UCSD-AML1 (cell line): ENCODE data around the gene KCNAB1.
"Not testable (repeated sequence)": the region's sequence is repeated elsewhere in the genome, so short reads cannot be mapped to it uniquely, and the experiment has no call there.

Source experiments
- DNase-seq: peaks from one replicate; lab custom pipeline; 2025; ENCODE audit not compliant: unreplicated experiment; lab: John Stamatoyannopoulos, UW

Gene KCNAB1

DNA sequence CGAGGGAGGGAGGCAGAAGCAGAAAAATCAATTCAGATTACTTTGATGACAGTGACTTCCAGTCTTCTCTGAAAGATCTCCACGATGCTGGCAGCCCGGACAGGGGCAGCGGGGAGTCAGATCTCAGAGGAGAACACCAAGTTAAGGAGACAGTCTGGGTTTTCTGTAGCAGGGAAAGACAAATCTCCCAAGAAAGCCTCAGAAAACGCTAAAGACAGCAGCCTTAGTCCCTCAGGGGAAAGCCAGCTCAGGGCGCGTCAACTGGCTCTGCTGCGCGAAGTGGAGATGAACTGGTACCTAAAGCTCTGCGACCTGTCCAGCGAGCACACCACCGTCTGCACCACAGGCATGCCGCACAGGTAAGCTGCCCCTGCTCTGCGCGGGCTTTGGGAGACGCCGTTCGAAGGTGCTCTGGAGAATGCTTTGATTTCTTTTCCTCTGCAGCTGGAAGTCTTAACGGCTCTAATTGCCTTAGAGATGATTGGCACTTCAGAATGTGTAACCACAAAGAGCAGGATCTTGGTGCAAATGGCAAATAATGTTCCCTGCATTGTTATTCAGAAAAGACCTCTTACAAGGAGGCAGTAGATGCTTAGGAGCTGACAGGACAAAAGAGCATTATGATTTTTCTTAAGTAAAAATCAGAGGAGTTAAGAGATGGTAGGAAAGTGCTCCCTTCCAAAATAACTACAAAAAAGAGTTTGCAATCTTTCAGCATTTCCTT lies at the start of gene KCNAB1:
Gene KCNAB1, plus strand, starts transcription at position 51 of the 724 bp plus-strand sequence.
- DNase-seq: no peak

DNA sequence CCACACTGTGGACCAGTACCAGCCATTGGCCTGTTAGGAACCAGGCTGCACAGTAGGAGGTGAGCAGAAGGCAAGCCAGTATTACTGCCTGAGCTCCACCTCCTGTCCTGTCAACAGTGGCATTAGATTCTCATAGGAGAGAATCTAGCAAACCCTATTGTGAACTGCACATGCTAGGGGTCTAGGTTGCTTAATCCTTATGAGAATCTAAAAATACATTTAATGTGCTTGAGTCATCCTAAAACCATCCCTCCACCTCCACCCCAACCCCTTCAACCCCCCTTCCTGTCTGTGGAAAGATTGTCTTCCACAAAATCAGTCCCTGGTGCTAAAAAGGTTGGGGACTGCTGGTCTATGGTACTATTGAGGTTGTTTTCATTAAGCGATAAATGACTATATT lies 49.3 kb upstream of the KCNAB1 start:
- no peak for DNase-seq

DNA sequence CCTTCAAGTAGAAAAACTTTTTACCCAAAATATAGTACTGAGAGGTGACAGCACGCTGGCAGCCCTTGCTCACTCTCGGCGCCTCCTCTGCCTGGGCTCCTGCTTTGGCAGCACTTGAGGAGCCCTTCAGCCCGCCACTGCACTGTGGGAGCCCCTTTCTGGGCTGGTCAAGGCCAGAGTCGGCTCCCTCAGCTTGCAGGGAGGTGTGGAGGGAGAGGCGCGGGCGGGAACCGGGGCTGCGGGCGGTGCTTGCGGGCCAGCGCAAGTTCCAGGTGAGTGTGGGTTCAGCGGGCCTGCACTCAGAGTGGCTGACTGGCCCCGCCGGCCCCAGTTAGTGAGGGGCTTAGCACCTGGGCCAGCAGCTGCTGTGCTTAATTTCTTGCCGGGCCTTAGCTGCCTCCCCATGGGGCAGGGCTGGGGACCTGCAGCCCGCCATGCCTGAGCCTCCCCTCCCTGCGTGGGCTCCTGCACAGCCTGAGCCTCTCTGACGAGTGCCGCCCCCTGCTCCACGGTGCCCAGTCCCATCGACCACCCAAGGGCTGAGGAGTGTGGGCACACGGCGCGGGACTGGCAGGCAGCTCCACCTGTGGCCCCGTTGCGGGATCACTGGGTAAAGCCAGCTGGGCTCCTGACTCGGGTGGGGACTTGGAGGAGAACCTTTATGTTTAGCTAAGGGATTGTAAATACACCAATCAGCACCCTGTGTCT lies 47.3 kb upstream of the KCNAB1 start:
- DNase-seq: not testable (repeated sequence)

DNA sequence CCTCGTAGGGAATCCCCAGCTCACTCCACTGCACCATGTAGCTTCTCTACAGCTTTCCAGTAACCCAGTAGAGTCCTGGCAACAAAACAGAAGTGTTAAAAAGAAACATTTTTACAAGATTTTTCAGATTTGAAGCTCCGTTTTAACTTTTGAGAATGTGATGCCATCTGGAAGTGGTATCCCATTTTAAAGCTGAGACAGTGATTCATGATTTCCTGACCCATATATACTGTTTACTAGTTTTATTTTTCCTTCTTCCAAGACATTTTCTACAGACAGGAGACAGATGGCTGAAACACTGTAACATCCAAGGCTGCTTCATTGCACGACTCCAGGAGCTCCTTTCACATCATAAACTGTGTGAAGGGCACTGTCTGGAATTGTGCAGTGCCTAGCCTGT lies 30.3 kb upstream of the KCNAB1 start:
- no peak for DNase-seq

DNA sequence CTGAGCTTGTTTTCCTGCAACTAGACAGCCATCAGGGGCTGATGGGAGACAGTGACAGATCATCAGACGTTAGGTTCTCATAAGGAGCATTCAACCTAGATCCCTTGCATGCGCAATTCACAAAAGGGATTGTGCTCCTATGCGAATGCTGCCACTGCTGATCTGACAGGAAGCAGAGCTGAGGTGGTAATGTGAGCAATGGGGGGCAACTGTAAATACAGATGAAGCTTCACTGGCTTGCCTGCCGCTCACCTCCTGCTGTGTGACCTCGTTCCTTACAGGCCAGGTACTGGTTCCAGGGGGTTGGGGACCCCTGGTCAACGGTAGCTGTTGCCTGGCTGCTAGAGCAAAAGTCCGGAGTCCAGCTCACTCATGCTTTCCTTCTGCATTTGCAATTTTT lies 26.4 kb upstream of the KCNAB1 start:
- DNase-seq: no peak

DNA sequence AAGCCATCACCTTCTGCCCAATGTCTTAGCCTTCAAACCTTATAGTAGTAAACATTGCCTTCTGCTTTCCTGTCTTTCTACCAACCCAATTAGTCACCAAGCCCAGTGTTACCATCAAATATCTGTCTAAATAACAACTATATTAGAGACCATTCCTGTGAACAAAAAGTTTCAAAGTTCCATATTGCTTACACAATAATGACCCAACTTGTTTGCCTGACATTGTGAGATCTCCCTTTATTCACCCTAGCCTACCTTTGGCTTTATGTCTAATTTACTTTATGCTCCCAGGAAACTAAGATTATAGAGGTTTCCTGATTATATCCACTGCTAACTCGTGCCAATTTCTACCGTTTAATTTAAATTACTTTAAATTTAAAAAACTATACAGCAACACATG lies 26.0 kb upstream of the KCNAB1 start:
- no peak for DNase-seq

DNA sequence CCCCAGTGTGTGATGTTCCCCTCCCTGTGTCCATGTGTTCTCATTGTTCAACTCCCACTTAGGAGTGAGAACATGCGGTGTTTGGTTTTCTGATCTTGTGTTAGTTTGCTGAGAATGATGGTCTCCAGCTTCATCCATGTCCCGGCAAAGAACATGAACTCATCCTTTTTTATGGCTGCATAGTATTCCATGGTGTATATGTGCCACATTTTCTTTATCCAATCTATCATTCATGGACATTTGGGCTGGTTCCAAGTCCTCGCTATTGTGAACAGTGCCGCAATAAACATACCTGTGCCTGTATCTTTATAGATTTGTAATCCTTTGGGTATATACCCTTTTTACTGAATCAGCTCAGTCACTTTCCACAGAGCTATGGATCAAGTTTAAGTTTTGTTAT lies 24.7 kb upstream of the KCNAB1 start:
- not testable (repeated sequence) for DNase-seq

DNA sequence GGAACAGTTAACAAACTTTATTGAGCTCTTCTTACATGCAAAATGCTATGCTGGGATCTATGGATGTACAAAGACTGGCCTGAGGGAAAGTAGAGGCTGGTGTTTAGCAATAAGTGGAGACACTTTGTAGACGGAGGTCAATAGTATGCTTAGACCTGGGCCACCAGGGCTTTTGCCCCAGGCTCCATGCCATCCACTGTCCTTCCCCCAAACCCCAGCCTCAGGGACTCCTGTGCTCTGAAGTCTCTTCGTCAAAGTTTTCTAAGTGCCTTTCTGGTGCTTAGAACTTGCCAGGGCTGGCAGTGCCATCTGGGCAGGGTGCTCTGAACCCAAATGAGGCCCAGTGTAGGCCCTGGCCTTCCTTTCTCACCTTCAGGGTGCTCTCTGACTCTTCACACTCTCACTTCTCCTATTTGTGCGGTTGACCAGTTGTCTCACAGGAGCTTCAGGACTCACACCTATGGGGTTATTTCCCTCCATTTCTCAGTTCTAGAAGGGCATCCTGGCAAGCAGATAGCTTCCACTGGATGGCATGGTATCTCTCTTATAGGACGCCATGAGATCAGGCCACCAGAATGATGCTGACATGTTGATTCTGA lies 21.8 kb upstream of the KCNAB1 start:
- DNase-seq: no peak

DNA sequence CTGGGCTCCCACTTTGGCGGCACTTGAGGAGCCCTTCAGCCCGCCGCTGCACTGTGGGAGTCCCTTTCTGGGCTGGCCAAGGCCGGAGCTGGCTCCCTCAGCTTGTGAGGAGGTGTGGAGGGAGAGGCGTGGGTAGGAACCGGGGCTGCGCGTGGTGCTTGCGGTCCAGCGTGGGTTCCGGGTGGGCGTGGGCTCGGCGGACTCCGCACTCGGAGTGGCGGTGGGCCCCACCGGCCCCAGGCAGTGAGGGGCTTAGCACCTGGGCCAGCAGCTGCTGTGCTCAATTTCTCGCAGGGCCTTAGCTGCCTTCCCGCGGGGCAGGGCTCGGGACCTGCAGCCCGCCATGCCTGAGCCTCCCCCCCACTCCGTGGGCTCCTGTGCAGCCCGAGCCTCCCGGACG lies 21.0 kb upstream of the KCNAB1 start:
- DNase-seq: not testable (repeated sequence)

DNA sequence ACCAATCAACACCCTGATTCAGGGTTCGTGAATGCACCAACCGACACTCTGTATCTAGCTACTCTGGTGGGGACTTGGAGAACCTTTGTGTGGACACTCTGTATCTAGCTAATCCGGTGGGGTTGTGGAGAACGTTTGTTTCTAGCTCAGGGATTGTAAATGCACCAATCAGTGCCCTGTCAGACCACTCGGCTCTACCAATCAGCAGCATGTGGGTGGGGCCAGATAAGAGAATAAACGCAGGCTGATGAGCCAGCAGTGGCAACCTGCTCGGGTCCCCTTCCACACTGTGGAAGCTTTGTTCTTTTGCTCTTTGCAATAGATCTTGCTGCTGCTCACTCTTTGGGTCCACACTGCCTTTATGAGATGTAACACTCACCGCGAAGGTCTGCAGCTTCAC lies 20.4 kb upstream of the KCNAB1 start:
- not testable (repeated sequence) for DNase-seq

DNA sequence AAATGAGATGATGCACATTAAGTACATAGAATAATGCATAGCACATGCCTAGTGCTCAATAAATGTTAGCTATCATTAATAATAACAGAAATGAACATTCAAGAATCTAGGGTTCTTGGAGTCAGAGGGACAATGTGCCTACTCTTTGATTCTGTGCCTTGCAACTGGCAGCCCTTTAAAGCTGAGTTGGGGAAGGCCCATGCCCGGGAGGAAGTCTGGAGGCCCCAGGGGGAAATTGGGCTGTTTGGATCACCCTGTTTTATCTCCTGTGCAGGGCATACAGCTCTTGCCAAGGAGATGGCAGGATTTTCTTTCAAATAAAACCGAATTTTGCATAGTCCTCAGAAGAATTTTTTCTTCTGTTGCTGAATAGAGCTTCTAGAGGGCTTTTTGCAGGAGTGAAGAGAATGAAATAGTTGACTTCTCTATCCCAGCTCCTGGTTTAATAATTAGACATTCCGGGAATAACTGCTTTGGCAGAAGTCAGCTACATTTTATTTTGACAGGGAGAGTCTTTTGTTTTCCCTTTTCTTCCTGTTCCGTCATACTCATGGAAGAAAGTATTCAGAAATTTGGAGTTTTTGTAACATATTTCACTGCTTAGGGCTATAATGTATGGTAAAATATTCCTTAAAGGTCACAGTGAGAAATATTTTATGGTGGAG lies 18.0 kb upstream of the KCNAB1 start:
- no peak for DNase-seq

DNA sequence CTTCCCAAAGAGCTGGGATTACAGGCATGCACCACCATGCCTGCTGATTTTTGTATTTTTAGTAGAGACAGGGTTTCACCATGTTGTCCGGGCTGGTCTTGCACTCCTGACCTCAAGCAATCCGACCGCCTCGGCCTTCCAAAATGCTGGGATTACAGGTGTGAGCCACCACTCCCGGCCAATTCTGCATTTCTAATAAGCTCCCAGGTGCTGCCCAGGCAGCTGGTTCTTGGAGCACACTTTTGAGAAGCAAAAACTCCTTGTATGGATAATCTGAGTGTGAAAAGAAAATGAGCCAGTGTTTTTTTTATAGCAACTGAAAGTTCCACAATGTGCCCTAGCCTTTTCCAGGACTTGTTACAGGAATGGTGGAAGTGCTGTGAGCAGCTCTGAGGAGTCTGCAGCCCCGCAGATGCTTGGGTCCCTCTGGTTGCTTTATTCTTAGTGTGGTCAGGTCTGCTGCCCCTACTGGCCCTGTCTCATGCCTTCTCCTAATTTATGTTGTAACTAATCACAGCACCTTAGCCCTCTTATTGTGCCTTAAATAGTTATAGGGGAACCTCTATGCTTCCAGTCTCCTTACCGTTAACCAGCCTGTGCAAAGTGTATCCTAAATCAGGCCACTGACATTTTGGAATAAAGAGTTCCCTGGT lies 13.5 kb upstream of the KCNAB1 start:
- DNase-seq: no peak

DNA sequence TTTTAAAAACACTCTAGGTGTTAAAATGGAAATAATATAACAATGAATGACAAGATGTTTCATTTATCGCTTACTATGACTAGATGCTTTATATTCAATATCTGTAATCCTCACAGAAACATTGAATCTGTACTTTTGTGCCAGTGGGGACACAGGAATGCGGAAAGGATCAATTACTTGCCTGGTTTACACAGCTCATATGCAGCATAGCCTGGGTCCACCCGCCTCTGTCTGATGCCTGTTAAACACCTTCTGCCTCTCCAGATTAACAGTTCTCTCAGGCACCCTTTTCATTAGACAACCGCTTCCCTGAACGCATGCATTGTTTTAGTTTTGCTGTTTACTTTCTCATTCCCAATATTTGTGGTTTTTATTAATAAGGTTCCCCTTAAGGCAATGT lies 12.9 kb upstream of the KCNAB1 start:
- DNase-seq: no peak

DNA sequence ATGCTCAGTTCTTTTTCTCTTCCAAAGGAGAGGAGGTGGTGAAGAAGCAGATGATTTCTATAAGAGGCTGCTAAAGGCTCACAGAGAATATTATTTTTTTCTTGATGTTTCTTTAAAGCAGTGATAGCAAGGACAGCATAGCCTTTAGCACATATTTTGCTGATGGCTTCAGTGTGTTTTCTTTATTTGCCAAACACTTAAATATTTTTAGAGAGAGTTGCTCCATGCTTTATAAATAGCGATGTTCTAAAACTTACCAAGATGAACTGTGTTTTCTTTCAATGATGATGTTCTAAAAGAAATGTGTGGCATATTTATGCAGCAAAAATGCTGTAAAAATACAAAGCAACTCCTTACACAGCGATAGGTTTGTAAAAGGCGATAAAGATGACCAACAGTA lies 11.8 kb upstream of the KCNAB1 start:
- DNase-seq: no peak

DNA sequence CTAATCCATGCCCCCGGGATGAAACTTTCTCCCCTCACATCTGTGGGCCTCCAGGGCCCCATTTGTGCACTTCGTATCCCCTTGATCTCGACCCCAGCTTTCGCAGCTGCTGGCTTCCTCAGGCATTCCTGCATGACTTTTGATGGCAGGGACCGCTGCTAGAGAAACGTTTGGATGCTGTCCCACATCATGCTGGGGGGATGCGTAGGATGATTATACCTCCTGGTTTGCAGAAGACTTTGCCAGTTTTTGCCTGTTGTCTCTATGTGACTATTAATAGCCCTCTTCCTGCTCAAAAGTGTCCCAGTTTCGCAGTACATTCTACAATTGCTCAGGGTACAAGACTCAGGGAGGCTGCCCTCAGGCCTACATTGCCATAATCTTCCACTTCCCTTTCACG lies 10.4 kb upstream of the KCNAB1 start:
- no peak for DNase-seq

DNA sequence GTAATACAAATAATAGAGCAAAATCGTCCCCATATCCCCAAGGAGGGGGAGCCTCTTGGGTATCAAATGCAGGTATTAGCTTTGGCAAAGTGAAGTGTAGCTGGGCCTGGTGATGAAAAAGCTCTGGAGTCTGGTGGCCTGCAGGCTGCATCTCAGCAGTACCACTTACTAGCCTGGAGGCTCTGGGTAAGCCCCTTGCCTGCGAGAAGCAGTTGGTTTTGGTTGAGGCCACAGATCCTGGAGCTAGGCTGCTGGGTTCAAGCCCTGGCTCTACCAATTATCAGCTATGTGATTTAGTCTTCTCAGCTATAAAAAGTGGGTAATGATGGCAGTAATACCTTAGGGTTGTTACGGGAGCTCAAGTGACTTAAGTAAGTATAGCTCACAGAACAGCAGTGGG lies 6.1 kb downstream of the KCNAB1 start:
- DNase-seq: no peak

DNA sequence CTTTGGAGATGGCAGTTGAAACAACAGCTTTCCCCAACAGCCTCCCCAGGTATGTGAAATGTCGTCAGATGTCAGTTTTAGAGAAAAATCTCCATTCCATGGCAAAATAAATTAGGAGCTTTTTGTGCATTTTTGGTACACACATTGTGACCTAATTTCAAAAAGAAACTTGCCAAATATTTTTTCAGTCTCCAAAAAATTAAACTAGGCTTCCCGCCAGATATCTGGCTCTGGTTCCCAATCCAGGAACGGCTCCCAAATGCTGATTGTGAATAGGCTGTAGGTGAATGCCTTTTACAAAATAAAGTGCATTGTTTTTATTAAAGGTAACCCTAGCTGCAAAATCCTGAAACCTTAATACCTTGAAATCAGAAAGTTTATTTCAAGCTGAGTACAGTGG lies 10.9 kb downstream of the KCNAB1 start:
- DNase-seq: no peak

DNA sequence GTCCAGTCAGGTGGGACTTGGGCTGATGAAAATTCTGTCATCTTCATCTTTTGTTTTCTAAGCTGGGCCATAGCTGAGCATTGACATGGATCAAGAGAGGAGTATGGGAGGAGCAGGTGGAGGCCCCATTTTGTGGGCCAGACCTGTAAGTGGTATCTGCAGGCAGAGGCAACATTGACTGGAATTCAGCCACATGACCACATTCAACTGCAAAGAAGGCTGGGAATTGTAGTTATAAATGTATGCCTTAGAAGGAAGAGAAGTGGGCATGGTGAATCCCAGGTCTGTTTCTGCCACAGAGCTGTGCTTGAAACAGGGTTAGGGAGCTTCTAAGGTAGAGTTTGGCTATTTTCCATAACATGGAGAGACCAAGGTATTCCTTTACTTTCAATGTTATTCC lies 11.4 kb downstream of the KCNAB1 start:
- no peak for DNase-seq

DNA sequence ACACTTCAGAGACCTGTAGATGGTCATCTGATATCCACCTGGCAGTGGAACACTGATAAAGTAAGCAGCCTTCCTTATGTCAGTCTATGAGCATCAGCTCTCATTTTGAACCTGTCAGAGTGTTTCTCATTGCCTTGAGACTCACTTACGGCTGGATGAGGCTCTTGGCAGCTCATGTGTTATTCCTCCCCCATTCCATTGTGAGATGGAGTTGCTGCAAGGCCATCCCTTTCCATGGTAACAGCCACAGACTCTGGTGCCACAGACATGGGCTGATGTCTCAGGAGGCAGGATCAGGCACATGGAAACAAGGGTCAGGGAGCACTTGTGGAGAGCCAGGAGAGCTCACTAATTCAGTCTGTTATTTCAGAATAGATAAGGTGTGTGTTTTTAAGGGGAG lies 11.9 kb downstream of the KCNAB1 start:
- no peak for DNase-seq

DNA sequence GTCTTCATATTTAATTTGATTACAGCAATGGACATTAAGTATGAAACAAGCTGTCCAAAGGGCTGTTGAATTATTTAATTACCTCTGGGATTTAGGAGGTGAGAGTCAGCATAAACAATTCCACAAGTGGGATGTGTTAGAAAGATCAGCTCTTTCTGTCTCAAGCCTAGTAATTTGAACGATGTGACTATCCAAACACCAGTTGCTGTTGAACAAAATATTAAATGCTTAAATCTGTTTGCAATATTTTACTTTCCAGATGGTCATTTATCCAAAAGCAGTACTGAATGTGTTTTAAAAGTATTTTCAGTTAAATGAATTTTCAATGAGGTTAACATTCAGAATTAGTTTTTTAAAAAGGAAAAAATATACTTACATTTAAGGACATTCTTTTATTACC lies 12.7 kb downstream of the KCNAB1 start:
- DNase-seq: no peak

DNA sequence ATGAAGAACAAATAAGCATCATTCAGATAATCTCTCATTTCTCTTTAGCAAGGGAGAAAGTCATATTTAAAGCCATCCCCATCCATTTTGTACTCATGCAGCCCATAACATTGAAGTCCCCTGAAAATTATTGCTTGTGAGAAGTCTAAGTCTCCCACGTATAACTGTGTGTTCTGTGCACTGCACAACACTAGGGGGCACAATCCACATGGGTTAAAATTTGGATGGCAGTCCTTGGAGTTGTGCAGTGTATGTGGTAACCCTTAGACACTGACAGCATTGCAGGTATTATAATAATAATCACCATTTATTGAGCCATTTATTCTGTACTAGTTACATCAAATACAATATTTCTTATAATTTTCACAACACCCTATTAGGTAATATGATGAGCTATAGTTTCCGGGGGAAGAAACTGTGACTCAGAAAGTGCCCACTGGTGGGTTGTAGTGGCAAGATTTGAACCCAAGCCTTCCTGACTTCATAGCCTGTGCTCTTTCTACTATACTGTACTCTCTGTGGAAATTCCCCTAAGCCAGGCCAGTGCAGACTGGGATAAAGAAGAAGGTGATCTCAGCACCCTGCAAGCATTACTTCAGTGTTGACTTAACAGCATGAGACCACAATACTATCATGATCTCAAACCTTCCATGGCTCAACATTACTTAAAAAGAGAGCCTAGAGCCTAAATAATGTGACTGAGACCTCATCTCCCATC lies 15.7 kb downstream of the KCNAB1 start:
- no peak for DNase-seq
